Glomerular endothelial cell (primary cell): ENCODE measurements around the gene CDH13. TPM values are rescaled to one million over a fixed set of nuclear protein-coding genes. Genes with fewer than 3 reads are reported as not detected.

Source experiments
- DNase-seq: peaks from one replicate; pipeline ENCODE4 v3.0.0-alpha.2; 2011; ENCODE audit warnings: low read depth, low spot score; ENCODE audit errors: extremely low read depth
- total RNA-seq: library from RNA; depleted of rRNA; stranded (reverse); fragments of >200 nt; gene quantifications from 2 replicates; pipeline ENCODE4 v1.2.3, GENCODE V29; 2015

CDH13 gene
- total RNA-seq, 1 donor from 2014 or later, result 111 TPM

DNA sequence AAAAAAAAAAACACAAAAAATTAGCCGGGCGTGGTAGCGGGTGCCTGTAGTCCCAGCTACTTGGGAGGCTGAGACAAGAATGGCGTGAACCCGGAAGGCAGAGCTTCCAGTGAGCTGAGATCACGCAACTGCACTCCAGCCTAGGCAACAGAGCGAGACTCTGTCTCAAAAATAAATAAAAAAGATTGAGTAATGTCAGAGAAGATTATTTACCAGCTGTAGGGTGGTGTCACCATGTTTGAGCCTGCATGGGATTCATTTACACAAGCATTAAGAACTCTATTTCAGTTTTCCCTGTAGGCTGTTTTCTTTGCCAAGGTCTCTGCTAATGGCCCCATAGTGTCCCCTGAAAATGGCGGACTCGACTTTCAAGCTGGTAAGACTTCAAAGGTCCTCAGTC is 575.0 kb downstream of the CDH13 start:
- DNase-seq, result no peak

GRCh38 chr16:83205896-83206295 is 579.1 kb downstream of the CDH13 start:
- DNase-seq, result no peak

GRCh38 chr16:83206426-83206825 is 579.7 kb downstream of the CDH13 start:
- DNase-seq, result no peak

GRCh38 chr16:83211711-83212110 is 584.9 kb downstream of the CDH13 start:
- DNase-seq, result no peak

DNA sequence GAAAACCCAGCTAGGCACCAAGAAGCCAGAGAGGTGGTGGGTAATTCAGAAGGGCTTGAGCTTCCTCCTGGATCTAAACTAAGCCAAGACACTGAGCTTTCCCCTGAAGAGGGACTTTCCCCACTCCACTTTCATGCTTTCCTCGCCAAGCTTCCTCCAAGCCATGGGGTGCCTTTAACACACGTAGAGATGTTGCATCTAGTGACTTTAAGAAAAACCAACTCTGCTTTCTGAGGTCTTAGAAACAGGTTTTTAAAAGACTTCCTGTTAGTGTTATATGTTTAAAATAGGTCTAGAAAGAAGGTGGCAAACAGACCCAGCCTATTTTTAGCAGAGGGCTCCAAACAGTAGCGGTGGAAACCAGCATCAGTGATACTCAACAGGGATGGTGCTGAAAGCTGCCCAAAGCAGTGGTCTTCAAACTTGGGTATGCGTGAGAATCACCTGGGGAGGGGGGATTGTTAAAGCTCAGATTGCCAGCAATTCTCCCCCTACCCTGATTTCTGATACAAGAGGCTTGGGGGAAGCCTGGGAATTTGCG is 585.6 kb downstream of the CDH13 start:
- no peak for DNase-seq

GRCh38 chr16:83214671-83215070 is 587.9 kb downstream of the CDH13 start:
- DNase-seq, result no peak

DNA sequence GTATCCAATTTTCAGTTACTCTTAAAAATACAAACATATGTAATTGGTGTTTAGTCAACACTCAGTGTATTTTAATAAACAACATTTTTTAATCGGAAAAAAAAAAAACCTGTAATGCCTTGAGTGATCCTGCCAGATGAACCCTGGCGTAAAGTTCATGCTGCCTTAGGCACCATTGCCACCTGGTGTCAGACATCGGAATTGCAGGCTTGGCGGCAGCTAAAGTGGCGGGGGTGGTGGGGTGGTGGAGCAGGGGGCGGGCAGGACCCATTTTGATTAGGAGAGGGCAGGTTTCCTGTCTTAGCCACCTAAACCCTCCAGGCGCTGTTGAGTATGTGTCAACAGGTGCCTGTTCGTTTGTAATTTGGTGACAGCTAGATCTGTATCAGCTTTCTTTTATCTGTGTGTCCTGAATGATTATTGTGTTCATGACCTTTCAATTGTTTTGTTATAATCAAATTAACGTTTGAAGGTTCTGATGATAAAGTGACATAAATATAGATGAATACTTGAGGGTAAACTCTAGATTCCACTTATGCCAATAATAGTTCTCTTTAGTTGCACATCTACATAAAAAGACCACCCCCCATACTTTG is 588.7 kb downstream of the CDH13 start:
- DNase-seq, result peak; percentile 5

DNA sequence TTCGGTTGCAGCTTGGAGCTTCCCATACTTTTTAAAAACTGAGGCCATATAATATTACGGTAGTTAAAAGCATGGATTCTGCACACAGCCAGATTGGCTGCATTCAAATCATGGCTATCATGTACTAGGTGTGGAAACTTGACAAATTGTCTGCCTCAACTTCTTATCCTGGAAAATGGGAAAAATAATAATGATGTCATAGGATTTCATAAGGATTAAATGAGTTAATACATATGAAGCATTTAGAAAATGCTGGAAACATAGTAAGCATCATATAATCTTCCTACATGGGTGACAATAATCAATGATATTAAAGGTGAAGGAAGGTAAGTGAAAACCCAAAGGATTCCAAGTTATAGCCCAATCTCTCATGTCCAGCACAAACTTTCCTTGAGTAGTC is 592.5 kb downstream of the CDH13 start:
- no peak for DNase-seq

GRCh38 chr16:83220066-83220465 is 593.3 kb downstream of the CDH13 start:
- no peak for DNase-seq

DNA sequence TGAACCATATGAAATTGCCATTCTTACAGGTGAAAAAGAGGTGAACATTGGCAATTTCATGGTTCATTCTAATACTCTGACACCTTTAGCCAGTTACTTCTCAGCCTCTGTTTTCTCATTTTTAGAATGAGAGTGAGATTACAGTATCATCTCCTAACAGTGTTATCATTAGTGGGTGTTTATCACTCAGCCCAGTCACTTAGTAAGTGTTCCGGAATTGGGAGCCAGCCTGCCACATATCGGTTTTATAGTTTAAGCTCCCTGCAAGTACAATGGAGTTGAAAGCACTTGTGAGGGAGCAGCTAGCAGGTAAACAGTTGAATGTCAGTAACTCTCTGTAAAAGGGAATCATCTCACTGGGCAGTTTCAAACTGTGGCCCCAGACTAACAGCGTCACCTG is 597.9 kb downstream of the CDH13 start:
- no peak for DNase-seq

- no peak for DNase-seq
These were observed 600.6 kb downstream of the CDH13 start for GRCh38 chr16:83227336-83227735.

GRCh38 chr16:83231729-83232128 is 605.0 kb downstream of the CDH13 start:
- no peak for DNase-seq

DNA sequence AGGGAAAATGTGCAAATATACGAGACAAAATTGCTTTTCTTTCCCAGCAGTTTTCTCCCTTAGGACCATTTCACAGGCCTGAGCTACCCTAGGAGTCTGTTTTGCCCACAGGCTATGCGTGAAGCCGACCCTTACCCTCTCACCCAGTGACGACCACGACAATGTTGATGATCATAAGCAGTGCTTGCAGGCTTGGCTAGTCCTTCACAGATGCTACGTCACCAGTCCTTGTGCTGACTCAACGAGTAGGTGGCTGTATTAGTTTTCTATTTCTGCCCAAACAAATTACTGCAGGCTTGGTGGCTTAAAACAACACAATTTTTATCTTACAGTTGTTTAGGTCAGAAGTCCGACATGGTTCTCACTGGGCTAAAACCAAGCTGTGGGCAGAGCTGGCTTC is 606.4 kb downstream of the CDH13 start:
- DNase-seq, result no peak

- DNase-seq, result no peak
These were observed 612.4 kb downstream of the CDH13 start for GRCh38 chr16:83238949-83239691.

GRCh38 chr16:83244057-83244456 is 617.3 kb downstream of the CDH13 start:
- DNase-seq, result no peak

DNA sequence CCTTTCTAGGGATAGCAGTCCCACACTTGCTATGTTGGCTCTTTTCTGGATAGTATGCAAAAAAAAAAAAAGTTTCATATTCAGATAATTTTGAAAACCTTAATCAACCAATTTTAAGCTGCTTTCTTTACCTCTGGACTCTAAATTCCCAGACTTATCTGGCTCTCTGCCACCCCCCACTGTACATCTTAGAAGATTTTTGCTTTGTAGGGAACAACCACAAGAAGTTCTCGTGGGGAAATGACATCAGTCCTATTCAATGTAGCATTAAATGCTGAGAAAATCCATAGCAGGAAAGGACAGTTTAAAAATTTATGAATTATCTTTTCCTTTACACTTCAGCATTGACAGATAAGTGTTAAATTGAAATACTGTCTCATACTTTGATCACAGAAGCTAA is 618.3 kb downstream of the CDH13 start:
- DNase-seq, result no peak

GRCh38 chr16:83247767-83248372 is 621.1 kb downstream of the CDH13 start:
- DNase-seq, result no peak

DNA sequence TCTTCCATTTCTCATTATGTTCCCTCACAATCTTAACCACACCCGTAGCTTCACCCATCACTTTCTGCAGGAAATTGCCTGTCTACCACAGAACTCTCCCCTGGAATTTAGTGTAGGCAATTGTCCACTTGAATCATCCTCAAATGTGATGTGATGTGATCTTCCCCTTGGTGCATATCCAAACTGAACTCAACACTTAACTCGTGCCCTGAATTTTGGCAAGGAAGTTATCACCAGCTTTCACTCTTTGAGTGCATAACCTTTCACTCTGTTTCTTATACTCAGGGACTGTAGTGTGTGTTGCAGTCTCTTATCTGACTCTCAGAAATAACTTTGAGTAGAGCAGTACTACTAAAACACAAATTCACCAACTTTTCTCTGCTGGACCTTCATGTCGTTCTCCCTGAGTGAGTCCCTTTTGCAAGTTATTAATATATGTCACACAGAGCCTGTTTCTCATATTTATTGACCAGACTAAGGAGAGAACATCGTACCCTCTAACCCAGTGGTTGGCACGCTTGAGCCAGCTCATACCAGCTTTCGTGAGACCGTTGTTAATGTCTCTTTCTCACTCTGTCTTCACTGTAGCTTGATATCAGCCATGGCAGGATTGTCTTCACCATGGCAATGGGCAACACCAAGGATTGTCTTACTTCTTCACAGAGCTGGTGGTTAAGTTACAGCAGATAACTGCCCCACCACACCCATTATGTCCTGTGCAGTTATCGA is 622.1 kb downstream of the CDH13 start:
- no peak for DNase-seq

- DNase-seq, result no peak
These were observed 626.8 kb downstream of the CDH13 start for GRCh38 chr16:83253521-83253920.

DNA sequence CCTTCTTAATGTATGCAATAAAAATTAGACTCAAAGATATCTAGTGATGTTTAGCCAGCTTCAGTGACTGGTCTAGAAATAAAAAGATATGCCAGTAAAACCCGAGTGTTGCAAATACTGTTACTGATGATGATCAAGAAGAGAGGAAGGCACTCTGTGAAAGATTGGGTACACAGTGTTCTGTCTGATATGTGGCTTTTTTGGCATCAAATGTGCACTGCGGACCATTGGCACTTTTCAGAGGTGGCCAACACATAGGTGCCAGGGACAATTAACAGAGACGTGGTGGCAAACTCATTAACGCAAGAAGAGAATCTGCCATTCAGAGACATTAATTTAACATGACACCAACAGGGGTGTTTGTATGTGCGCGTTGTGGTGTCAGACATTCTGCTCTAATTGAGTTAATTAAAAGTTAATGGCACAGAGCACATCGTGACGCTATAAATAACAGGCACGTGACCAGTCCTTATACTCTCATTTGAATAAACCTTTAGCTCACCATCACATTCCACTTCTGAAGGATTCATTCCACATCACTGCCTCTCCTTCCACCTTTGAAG is 631.7 kb downstream of the CDH13 start:
- no peak for DNase-seq
